Hippocampal formation (tissue), 2 donors: Measurements from ENCODE around the gene WAC.

Experiments
- DNase-seq, 2 donors: peaks; one replicate each; lab custom pipeline; 2025; lab: John Stamatoyannopoulos, UW

WAC gene

DNA sequence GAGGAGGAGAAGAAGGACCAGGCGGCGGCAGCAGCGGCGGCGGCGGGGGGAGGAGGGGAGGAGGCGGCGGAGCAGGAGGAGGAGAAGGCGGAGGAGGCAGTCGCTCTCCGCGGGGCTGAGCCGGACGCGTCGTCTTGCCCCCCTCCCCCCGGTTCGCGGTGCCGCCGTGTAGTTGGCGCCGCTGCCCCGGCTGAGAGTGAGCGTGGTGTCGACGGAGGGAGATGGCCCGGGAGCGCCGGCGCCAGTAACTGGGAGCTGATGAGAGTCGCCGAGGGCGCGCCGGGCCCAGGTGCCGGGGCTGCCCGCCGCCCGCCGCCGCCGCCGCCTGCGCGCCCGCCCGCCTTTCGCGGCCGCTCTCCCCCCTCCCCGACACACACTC, 257 bp downstream of the WAC start:
- no peak for DNase-seq

DNA sequence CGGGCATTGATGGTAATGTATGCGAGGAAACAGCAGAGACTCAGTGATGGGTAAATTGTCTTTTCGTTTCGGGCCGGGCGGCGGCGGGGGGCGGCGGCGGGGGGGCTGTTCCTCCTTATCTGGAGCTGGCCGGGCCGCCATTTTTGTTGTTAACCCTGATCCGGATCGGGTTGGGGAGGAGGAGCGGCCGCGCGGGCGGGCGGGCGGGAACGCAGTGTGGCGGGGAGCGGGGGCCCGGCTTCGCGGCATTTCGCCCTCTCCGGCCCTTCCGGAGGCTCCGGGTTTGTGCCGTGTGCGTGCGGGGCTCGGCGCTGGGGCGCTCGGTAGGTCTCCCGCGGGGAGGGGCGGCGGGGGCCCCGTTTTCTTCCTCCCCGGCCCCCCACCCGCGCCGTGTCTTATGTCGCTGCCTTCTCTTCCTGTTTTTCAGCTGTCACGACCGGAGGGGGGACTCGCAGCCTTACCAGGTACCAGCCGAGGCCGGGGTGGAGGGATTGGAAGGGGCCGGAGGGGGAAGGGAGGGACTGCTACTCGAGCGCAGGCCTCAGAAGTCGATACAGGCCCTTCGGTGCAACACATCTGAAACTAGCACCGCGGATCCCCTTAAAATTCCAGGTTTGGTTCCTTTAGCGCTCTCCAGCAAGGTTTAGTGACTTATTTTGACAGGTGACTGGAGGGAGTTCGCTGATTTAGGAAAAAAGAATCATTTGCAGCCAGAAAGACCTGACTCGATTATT, 820 bp downstream of the WAC start:
- DNase-seq = peak; percentile 28 to 61

DNA sequence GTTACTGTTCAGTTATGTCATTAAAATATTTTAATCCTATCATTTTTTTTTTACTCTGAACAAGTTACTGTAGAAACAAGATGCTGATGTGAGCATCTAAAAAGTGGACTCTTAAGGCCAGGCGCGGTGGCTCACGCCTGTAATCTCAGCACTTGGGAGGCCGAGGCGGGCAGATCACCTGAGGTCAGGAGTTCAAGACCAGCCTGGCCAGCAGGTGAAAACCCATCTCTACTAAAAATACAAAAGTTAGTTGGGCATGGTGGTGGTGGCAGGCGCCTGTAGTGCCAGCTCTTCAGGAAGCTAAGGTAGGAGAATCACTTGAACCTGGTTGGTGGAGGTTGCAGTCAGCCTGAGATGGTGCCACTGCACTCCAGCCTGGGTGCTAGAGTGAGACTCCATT, 2.9 kb downstream of the WAC start:
- no peak for DNase-seq

DNA sequence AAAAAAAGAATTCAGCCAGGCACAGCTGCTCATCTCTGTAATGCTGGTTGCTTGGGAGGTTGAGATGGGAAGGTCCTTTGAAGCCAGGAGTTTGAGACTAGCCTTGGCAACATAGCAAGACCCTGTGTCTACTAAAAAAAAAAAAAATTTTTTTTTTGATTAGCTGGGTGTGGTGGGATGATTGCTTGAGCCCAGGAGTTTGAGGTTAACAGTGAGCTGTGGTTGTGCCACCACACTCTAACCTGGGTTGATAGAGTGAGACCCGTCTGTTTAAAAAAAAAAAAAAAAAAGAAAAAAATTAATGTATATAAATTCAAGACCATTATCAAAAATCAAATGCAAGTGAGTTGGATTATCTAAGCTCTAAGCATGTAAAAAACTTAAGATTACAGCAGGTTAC, 5.7 kb downstream of the WAC start:
- DNase-seq = no peak

DNA sequence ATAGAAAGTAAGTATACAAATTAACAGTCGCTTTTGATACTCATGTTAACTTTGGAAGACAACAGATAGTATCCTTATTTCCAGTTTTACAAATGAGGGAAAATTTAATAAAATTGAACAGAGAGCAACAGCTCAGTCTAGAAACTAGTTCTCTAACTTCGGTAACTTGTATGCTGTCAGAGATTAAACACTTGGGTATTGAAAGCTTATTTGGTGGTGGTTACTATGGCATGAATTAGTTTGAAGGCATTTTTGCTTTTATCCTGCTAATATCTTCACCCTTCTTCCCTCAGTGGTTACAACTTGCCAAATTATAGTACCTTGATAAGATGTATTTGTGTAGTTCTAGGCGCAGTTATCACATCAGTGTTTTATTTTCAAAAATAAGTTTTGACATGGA, 7.2 kb downstream of the WAC start:
- no peak for DNase-seq

DNA sequence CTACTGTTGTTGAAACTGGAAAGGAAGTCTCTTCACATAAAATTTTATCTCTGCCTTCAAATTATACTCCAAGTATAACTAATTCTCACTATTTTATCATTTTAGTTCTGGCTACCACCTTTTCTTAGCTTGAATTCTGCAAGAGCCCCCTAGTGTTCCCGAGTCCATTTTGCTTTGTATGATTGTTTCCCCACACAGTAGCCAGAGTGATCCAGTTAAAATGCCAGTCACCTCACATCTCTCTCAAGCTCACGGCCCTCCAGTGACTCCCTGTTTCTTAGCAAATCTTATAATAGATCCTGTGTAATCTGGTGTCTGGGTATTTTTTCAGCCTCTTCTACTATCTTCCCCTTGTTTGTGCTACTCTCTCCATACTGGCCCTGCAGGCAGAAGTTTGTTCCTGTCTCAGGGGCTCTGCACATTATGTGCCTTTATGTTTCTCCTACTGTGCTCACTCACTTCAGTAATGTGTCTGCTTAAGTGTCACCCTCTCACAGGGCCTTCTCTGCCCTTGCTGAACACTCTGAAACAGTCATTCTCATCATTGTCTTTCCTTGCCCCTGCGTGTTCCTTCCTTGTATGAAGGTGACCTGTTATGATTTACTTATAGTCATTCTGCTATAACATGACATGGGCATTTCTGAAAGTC, 8.9 kb downstream of the WAC start:
- no peak for DNase-seq

DNA sequence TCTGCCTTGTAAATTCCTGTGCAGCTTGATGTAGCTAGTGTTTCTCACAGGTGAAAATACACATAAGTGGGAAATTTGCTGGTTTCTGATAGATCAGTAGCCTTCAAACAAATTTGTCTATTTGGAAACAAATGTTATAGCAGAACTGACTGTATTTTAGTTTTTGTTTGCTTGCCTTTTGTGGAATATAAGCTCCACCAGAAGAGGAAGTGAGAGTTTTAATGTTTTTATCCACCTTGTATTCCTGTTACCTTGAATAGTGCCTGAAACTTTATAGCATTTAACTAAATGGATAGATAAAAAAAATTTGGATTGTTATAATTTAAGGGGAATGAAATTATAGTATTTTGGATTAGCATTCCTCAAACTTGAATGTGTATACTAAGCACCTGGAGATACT, 9.8 kb downstream of the WAC start:
- DNase-seq = no peak

DNA sequence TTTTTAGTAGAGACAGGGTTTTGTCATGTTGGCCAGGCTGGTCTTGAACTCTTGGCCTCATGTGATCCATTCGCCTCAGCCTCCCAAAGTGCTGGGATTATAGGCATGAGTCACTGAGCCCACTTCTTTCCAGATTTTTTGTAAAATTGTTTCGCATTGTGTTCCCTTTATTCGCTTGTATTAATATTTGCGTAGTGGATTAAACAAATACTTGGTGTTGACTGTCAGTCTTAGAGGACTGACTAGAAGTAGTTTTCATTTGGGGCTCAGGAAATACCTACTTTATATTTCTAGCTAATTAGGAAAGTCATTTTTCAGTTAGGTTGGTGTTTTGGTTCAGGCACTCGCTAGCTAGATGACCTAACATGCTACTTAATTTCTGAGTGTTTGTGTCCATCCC, 11.1 kb downstream of the WAC start:
- no peak for DNase-seq

DNA sequence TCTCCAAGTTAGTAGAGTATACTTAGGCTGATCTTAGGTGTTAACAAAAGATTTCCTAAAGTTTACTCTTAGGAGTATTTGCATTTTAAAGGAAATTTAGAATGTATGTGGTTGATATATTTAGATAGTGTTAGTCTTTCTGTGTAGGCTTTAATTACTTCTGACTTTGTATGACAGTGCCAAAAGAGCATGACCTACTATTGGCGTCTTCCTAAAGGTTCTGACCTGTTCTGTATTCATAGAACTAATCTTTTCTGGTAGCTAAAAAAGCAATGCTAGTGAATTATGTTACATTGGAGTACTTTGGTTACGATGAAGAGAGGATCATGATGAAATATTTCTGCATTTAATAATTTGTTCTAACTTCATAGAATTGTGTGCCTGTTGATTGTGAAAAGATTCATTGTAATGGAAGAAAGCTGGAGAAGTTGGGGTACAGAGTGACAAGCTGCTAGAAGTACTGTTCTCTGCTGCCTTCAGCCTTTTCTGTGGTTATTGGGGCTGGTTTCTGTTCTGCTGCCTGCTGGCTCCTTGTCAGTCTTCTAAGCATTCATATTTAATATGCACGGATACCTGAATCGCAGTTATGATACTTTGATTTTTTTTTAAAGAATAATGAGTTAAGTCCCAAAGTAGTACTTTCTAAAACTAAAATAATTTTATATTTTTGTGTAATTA, 13.2 kb downstream of the WAC start:
- no peak for DNase-seq

DNA sequence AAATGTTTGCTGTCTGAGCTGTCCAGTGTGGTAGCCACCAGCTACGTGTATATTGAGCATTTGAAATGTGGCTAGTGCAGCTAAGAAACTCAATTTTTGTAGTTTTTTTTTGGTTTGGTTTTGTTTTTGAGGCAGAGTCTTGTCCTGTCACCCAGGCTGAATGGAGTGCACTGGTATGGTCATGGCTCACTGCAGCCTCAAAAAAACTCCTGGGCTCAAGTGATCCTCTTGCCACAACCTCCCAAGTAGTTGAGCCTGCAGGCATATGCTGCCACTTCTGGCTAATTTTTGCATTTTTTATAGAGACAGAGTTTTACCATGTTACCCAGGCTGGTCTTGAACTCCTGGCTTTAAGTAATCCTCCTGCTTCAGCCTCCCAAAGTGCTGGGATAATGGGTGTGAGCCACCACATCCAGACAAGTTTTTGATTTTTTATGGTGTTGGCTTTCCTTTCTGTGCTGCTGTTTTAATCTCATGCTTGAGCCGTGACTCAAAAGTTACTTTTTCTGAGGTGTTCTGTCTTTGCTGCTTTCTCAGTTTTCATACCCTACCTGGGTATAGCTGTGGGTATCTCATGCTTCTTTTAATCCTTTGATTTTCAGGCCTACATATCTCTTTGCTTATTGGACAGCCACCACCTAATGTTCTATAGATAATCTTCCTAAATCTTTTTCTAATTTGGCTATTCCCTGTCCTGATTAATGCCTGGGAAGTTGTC, 16.0 kb downstream of the WAC start:
- DNase-seq = no peak

DNA sequence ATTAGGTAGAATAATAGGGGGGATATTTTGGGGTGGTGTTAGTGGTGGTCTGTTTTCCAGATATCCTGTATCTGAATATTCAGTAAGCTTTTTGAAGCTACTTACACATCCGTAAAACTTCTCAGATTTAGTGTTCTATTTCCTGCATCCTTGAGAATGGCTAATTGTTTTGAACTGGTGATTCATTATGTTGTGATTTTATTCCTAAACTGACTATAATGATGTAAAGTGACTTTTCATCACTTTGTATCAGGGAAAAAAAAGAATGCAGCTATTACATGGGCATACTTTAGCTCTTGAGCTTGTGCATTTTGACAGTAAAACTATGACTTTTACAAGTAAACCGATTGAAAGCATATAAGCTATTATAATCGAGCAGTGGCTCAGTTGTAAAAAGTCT, 18.2 kb downstream of the WAC start:
- no peak for DNase-seq

DNA sequence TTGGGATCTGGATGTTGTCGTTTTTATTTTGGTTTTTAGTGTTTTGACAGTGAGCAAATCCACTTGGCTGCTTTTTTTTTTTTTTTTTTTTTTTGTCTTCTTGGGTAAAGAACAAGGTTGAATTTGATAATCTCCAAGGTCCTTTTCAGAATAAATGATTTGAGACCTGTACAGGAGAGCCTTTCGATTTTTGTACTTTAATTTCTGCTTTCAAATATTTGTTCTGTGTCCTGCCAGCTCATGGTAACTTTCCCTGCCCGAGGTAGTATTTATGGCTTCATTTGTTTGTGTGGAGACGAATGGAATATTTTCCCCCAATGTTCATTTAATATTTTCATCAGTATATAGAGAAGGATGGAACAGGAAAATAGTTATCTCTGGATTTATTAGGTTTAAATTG, 19.9 kb downstream of the WAC start:
- no peak for DNase-seq

DNA sequence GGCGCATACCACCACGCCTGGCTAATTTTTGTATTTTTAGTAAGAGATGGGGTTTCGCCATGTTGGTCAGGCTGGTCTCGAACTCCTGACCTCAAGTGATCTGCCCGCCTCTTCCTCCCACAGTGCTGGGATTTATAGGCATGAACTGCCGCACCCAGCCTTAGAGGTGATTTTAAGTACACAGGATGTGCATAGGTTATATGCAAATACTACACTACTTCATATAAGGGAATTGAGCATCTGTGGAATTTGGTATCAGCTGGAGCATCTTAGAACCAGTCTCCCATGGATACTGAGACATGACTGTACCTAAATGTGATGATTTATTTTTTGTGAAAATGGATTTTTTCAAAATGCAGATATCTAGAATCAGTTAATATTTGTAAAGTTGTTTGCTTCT, 21.1 kb downstream of the WAC start:
- no peak for DNase-seq

DNA sequence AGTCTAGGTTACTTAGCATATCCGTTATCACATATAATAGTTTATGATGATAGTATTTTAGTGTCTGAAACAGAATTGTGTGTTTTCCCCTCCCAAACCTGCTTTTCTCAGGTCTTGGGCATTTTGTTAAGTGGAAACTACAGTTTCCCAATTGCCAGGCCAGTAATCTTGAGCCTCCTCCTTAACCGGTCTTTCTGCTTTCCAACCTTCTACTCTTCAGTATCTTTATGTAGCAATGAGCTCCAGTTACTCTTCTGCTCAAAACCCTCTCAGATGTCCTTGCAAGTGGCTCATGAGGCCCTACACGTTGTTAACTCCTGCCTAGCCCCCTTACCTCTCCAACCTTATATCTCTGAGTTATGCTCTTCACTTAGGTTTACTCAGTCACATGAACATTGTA, 22.0 kb downstream of the WAC start:
- no peak for DNase-seq

DNA sequence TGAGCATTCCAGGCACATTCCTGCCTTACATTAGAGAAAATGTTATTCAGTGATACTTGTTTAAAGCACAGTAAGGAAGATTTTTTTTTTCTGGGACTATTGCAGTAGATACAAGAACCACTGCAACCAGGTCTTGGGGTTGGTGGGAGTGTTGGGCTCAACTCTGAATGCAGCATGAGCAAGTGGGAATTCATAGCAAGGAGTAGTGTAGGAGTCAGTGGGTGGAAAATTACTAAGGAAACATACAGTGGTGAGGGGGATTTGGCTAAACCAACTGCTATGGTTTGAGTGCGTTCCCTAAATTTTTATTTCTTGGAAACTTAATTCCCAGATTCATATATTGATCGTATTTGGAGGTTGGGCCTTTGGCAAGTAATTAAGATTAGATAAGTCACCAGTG, 22.4 kb downstream of the WAC start:
- no peak for DNase-seq

DNA sequence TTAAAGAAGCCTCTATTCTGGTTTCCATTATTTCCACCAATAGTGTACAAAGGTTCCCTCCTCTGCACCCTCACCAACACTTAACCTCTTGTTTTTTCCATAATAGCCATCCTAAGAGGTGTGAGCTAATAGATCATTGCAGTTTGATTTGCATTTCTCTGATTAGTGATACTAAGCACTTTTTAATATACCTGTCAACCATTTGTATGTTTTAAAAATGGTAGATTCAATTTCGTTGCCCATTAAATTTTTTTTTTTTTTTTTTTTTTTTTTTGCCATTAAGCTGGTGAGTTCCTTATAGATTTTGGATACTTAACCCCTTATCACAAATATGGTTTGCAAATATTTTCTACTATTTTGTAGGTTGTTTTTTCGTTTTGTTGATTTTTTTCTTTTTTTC, 23.2 kb downstream of the WAC start:
- no peak for DNase-seq

DNA sequence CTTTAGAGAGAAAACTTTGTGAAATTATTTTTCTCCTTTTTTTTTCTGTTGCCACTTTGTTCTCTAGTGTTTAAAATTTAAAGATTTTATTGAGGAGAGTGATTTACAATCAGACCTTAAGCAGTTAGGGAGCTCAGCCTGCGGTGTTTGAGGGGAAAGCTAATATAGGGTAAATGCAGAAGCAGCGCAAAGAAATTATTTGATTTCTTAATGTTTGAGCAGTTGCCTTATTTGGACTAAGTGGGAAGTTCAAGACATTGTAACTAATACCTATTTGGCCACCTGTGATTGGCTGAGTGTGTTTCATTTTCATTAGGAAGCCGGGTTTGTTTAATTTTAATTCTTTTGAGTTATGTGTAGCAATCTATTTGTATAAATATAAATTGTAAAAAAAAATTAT, 25.3 kb downstream of the WAC start:
- DNase-seq = no peak

DNA sequence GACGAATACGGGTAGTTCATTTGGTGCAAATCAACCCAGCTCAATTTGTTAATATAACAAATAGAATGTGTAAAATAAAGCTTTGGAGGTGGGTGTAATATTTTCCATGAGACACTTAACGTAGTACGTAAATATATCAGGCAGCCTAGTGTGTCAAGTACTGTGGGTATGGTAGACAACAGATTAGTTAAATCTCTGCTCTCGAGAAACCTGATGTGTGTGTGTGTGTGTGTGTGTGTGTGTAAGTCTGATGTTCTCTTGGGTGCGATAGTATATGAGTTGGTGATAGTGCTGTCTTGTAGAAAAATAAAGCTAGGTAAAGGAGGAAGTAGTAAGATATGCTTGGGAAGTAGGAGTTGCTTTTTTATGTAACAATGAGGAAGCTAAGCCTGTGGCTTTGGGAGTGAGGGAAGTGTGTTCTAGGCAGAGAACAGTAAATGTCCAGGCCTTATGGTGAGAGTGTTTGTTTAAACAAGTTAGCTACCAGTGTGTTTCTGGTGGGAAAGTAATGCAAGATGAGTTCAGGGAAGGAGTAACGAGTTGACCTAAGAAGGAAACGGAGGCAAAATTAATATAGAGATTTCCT, 26.1 kb downstream of the WAC start:
- no peak for DNase-seq

DNA sequence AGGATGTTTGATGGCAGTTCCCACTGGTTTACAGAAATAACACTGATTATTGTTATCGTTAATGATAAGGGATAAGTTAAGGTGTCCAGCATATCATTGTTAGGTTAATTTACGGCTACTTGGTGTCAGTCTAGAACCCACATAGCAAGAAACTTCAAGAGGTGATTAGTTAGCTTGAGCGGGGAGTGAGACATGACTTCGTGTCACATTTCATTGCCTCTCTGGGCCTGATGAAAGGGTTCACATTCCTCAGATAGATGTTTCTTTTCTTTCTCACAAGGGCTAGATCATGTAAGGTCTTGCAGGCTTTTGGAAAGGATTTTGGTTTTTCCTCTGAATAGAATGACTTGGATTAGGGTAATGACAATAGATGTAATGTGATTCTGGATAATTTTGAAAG, 26.7 kb downstream of the WAC start:
- no peak for DNase-seq

DNA sequence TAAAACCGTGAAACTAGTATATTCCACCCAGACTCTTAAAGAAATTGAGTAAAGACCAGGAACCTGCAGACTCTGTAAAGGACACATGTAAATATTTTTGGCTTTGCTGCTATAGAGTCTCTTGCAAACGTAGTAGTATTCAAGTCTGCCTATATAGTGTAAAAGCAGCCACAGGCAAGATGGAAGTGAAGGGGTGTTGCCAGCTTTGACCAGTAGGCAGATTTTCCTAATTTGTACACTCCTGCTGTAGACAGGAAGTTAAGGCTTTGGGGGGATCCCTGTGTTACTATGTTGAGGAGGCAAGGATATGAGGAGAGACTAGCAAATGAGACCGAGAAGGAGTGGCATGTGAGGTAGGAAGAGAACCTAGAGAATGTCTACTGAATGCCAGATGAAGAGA, 27.7 kb downstream of the WAC start:
- DNase-seq = no peak

DNA sequence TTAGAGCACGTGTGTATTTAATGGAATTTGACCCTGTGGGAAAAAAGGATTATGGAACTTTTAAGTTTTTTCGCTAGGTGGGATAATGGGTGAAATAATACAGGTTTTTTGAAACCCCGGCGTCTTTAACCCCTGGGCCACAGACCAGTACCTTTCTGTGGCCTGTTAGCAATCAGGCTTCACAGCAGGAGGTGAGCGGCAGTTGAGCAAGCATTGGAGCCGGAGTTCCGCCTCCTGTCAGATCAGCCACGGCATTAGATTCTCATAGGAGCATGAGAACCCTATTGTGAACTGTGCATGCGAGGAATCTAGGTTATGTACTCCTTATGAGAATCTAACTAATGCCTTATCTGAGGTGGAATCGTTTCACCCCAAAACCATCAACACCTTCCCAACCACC, 28.6 kb downstream of the WAC start:
- DNase-seq = no peak

DNA sequence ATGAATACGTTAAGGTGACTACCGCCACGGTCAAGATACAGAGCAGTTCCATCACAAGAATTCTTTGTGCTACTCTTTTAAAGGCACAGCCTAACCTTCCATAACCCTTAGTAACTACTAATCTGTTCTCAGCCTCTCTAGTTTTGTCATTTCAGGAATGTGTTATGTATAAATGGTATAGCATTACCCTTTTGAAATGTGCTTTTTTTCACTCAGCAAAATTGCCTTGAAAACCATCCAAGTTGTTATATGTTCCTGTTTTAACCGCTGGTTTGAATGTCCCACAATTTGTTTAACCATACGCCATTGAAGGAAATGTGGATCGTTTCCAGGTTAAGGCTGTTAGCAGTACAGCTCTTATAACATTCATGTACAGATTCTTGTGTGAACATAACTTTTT, 32.0 kb downstream of the WAC start:
- no peak for DNase-seq
